CD4-positive, alpha-beta T cell (primary cell): Measurements from ENCODE around the gene SPTBN1. TPM values are rescaled to one million over a fixed set of nuclear protein-coding genes. Genes with fewer than 3 reads are reported as not detected.

Source experiments
- ATAC-seq: fragments of 200-7000 bp; cut with Tn5 transposase; one replicate; pipeline ENCODE4 v1.10.0; 2022; ENCODE audit warnings: mild to moderate bottlenecking; ENCODE audit not compliant: poor library complexity
- CTCF ChIA-PET: fragments of 350-600 bp; sonication (Branson Sonifier 250); formaldehyde crosslinking; loops from one replicate; lab custom pipeline; 2021; ENCODE audit warnings: antibody characterized with exemption, inconsistent platforms; lab: Charles Lee
- POLR2A ChIA-PET: fragments of 350-600 bp; sonication (Branson Sonifier 250); formaldehyde crosslinking; loops from one replicate; lab custom pipeline; 2021; ENCODE audit warnings: antibody characterized with exemption, inconsistent platforms; lab: Charles Lee
- DNase-seq, 14 experiments: peaks; one replicate each; pipeline ENCODE4 v3.0.0-alpha.2; 2013 to 2020; ENCODE audit warnings: mixed read lengths in 2 of 14
- H3K27ac ChIP-seq, 2 donors: one replicate each; pipeline versions ENCODE4 v1.5.1 to v1.7.0; 2013; ENCODE audit warnings: low read length in 2 of 2, low read depth in 1 of 2, mild to moderate bottlenecking in 1 of 2
- H3K27me3 ChIP-seq, 2 experiments: 1 replicate in 1 of 2; 2 replicates in 1 of 2; pipeline versions ENCODE4 v1.6.1 to v1.7.0; 2013; ENCODE audit warnings: low read length in 2 of 2, control low read depth in 1 of 2, mild to moderate bottlenecking in 1 of 2, moderate library complexity in 1 of 2; ENCODE audit not compliant: insufficient read depth in 2 of 2, control insufficient read depth in 1 of 2
- H3K36me3 ChIP-seq: one replicate; pipeline ENCODE4 v1.6.1; 2013; ENCODE audit warnings: low read length, control low read depth; ENCODE audit not compliant: insufficient read depth
- H3K4me1 ChIP-seq: one replicate; pipeline ENCODE4 v1.6.1; 2013; ENCODE audit warnings: low read length, control low read depth; ENCODE audit not compliant: insufficient read depth
- H3K4me3 ChIP-seq: one replicate; pipeline ENCODE4 v1.5.1; 2013; ENCODE audit warnings: mild to moderate bottlenecking, low read length, moderate library complexity
- H3K9me3 ChIP-seq, 2 experiments: 1 replicate in 1 of 2; 2 replicates in 1 of 2; pipeline versions ENCODE4 v1.6.1 to v1.7.0; 2013; ENCODE audit warnings: low read length in 2 of 2, mild to moderate bottlenecking in 2 of 2, control low read depth in 1 of 2, moderate library complexity in 1 of 2; ENCODE audit not compliant: control insufficient read depth in 1 of 2, insufficient read depth in 1 of 2
- H3K27ac Mint-ChIP-seq: one replicate; pipeline ENCODE4 v1.8.0; 2020; ENCODE audit warnings: mixed read lengths
- H3K27me3 Mint-ChIP-seq: one replicate; pipeline ENCODE4 v1.8.0; 2021; ENCODE audit warnings: mixed read lengths
- H3K36me3 Mint-ChIP-seq: one replicate; pipeline ENCODE4 v1.8.0; 2021; ENCODE audit warnings: low read depth, mixed read lengths
- H3K4me1 Mint-ChIP-seq: one replicate; pipeline ENCODE4 v1.8.0; 2021; ENCODE audit warnings: low read depth, mixed read lengths
- H3K4me3 Mint-ChIP-seq: one replicate; pipeline ENCODE4 v1.8.0; 2020; ENCODE audit warnings: mild to moderate bottlenecking, mixed read lengths
- H3K9me3 Mint-ChIP-seq: one replicate; pipeline ENCODE4 v1.8.0; 2020; ENCODE audit warnings: mixed read lengths
- CTCF ChIP-seq: fragments of 200-600 bp; IDR thresholded peaks from one replicate; pipeline ENCODE4 v1.8.0; 2022; ENCODE audit warnings: antibody characterized with exemption, mild to moderate bottlenecking
- intact Hi-C, 2 experiments: fragments of 100-400 bp; cut with DNase I in 1 of 2; cut with micrococcal nuclease in 1 of 2; formaldehyde crosslinking; loops; one replicate each; pipeline versions ENCODE4 v1.15.1 to v1.9.0; 2023 to 2025; cut with DNase I, micrococcal nuclease
- total RNA-seq, 174 experiments: library from RNA in 2 of 174; stranded (reverse) in 2 of 174; gene quantifications; one replicate each; pipeline ENCODE4 v1.2.3 and lab custom pipeline; 2021 to 2026

The SPTBN1 gene
- total RNA-seq, 2 experiments from 2014 or later, result 156 to 166 TPM

DNA sequence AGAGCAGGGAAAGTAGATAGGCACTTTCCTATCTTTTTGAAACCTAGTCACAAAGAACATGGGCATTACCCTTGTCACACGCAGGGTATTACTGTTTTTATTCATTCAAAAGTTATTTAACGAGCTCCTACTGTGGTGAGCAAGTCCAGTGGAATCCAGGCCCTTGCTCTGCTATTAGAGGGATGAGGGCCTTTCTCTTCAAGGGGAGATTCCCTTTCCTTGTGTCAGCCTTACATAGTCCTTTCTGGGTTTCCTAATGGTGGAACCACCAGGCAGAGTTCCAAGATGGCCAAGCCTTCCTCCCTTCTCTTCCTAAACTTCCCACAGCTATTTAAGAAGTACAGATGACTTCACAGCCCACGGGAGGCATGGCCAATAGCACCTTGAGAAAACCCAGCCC lies 64.6 kb downstream of the SPTBN1 start:
- H3K36me3 Mint-ChIP-seq, result no peaks in the 10 kb centered on the region
- no peak overlapping the region for H3K4me3 ChIP-seq
- peaks cover 5% of the 10 kb centered on the region for H3K4me1 Mint-ChIP-seq
- H3K27ac ChIP-seq, result no peak overlapping the region
- H3K4me3 Mint-ChIP-seq, result no peak overlapping the region
- intact Hi-C loops, result loop anchor here (5.0 kb wide), 5 partner anchors 112 to 652 kb away; partner anchors contain the start of gene EML6 (in 1 of the 2)
- CTCF ChIA-PET, result interaction anchor here (1.6 kb wide), 1 partner anchor 77 kb away, joined by 3 read pairs; no protein-coding TSS in a partner anchor
- H3K36me3 ChIP-seq, result no peaks in the 10 kb centered on the region
- H3K27ac Mint-ChIP-seq, result no peak overlapping the region
- peaks cover 3% of the 10 kb centered on the region for H3K4me1 ChIP-seq
- no peak for ATAC-seq
- no peaks in the 10 kb centered on the region for H3K9me3 ChIP-seq
- H3K27me3 Mint-ChIP-seq, result no peaks in the 10 kb centered on the region
- POLR2A ChIA-PET, result no interaction called here
- DNase-seq, result no peak
- H3K27me3 ChIP-seq, result no peaks in the 10 kb centered on the region
- H3K9me3 Mint-ChIP-seq, result no peaks in the 10 kb centered on the region
- TF ChIP-seq CTCF, result no peak

DNA sequence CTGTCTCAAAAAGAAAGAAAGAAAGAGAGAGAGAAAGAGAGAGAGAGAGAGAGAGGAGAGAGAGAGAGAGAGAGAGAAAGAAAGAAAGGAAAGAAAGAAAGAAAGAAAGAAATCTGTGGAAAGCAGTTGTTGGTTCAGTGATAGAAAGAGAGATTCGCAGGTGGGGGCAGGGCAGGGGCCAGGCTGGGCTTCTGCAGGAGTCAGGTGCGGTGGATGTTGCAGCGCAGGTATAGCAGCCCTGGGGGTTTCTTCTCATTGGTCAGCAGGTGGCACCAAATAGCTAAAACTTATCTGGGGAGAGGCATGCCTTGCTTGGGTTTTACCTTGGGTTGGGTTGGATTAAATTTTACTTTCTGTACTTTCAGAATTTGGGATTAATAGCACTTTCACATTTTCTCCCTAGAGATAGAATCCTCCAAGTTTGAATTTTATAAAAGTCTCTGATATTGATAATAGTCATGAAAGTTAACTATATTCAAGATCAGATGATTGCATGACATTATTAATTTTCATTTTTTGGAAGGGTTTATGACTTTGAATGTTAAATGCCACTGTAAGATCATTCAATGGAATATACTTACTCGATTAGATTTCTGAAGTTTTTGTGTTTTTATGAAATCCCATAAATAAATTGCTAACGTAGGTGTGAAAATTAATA lies 66.6 kb downstream of the SPTBN1 start:
- TF ChIP-seq CTCF, result peak; percentile 77

DNA sequence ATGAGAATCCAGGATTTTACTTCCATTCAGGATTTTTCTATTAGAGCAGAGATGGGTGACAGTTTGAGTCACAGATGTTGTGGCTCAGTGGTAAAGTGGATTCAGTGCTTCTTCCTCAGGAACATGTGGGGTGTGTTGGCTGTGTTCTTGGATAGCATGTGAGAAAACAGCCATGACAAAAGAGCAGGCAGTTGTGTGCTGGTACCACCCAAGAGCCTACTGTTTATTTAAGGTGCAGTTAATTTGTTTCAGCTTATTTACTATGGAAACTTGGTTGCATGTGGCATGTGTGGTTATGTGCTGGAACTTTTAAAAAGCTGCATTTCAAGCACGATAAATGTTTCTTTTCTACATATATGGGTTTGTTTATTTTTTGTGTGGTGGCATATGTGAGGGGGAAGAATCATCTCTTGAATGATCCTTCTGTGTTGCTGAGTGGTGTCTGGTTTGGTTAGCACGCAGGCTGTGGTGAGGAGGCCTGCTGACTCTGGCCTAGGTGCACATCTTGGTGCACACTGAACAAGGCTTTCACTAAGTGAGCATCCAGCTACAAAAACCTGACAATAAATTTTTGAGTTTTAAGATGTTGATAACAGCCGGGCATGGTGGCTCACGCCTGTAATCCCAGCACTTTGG lies 67.3 kb downstream of the SPTBN1 start:
- no peaks in the 10 kb centered on the region for H3K9me3 ChIP-seq
- H3K4me3 ChIP-seq, result no peak overlapping the region
- no peak for ATAC-seq
- DNase-seq, result no peak
- H3K9me3 Mint-ChIP-seq, result no peaks in the 10 kb centered on the region
- H3K36me3 ChIP-seq, result no peaks in the 10 kb centered on the region
- ChIA-PET POLR2A (interaction anchor here (0.6 to 3.1 kb wide), 4 partner anchors 35 to 181 kb away, joined by 4 to 9 read pairs (median 6); no protein-coding TSS in a partner anchor), CTCF (interaction anchor here (0.6 to 5.4 kb wide), 20 partner anchors 24 to 416 kb away, joined by 3 to 43 read pairs (median 4); no protein-coding TSS in a partner anchor)
- no peaks in the 10 kb centered on the region for H3K36me3 Mint-ChIP-seq
- peaks cover 10% of the 10 kb centered on the region for H3K4me1 Mint-ChIP-seq
- TF ChIP-seq CTCF, result no peak
- no peak overlapping the region for H3K27ac ChIP-seq
- no peak overlapping the region for H3K27ac Mint-ChIP-seq
- no peaks in the 10 kb centered on the region for H3K27me3 ChIP-seq
- intact Hi-C loops, result loop anchor here (2.0 to 5.0 kb wide), 7 partner anchors 35 to 649 kb away; partner anchors contain the start of gene EML6 (in 1 of the 2)
- no peak overlapping the region for H3K4me3 Mint-ChIP-seq
- peaks cover 3% of the 10 kb centered on the region for H3K4me1 ChIP-seq
- no peaks in the 10 kb centered on the region for H3K27me3 Mint-ChIP-seq

More for the DNA sequence above, 66.6 kb downstream of the SPTBN1 start:
- DNase-seq (peak; percentile 48 to 90 (median 59)), ATAC-seq (peak; percentile 100)
- CTCF ChIA-PET, result interaction anchor here (0.6 to 5.4 kb wide), 21 partner anchors 24 to 416 kb away, joined by 3 to 43 read pairs (median 4); no protein-coding TSS in a partner anchor
- no peak overlapping the region for H3K27ac Mint-ChIP-seq
- Histone ChIP-seq H3K9me3 (no peaks in the 10 kb centered on the region), H3K36me3 (no peaks in the 10 kb centered on the region), H3K27me3 (no peaks in the 10 kb centered on the region), H3K4me3 (no peak overlapping the region), H3K27ac (no peak overlapping the region), H3K4me1 (peaks cover 3% of the 10 kb centered on the region)
- H3K4me3 Mint-ChIP-seq, result no peak overlapping the region
- no peaks in the 10 kb centered on the region for H3K9me3 Mint-ChIP-seq
- intact Hi-C loops, result loop anchor here (1.0 to 5.0 kb wide), 10 partner anchors 36 to 650 kb away; partner anchors contain the start of gene EML6 (in 1 of the 2)
- POLR2A ChIA-PET, result interaction anchor here (0.6 to 2.2 kb wide), 4 partner anchors 36 to 182 kb away, joined by 3 to 7 read pairs (median 4); no protein-coding TSS in a partner anchor
- H3K27me3 Mint-ChIP-seq, result no peaks in the 10 kb centered on the region
- no peaks in the 10 kb centered on the region for H3K36me3 Mint-ChIP-seq
- H3K4me1 Mint-ChIP-seq, result peaks cover 5% of the 10 kb centered on the region
